Fibroblast of lung (primary cell): ENCODE data around the gene KBTBD6. TPM values are rescaled to one million over a fixed set of nuclear protein-coding genes. Genes with fewer than 3 reads are reported as not detected.

Experiments
- DNase-seq, 2 donors: peaks; one replicate each; pipeline versions ENCODE4 v3.0.0 to v3.0.0-alpha.2; 2010; ENCODE audit warnings: low read depth in 2 of 2
- H2AFZ ChIP-seq: 2 replicates; pipeline ENCODE4 v1.5.1; 2012; ENCODE audit warnings: low read length, control low read depth, inconsistent platforms
- H3K27ac ChIP-seq: 2 replicates; pipeline ENCODE4 v1.5.1; 2011; ENCODE audit warnings: low read length, control low read depth; ENCODE audit not compliant: insufficient read depth
- H3K27me3 ChIP-seq: 2 replicates; pipeline ENCODE4 v1.5.1; 2011; ENCODE audit warnings: mild to moderate bottlenecking, low read length; ENCODE audit not compliant: control insufficient read depth, insufficient read depth
- H3K36me3 ChIP-seq: 2 replicates; pipeline ENCODE4 v1.5.1; 2011; ENCODE audit warnings: low read length; ENCODE audit not compliant: control insufficient read depth, insufficient read depth
- H3K4me1 ChIP-seq: 2 replicates; pipeline ENCODE4 v1.5.1; 2011; ENCODE audit warnings: low read length; ENCODE audit not compliant: control insufficient read depth, insufficient read depth; ENCODE audit errors: extremely low read depth
- H3K4me2 ChIP-seq: 2 replicates; pipeline ENCODE4 v1.5.1; 2011; ENCODE audit warnings: low read length, control low read depth; ENCODE audit not compliant: insufficient read depth; ENCODE audit errors: extremely low read depth
- H3K4me3 ChIP-seq, 4 experiments: fragments of 200-600 bp in 1 of 4; sonication (generic) in 1 of 4; replicated peaks in 1 of 4; 2 replicates each; pipeline ENCODE4 v1.5.1; 2011 to 2016; ENCODE audit warnings: low read length in 4 of 4, low read depth in 3 of 4, mild to moderate bottlenecking in 3 of 4, control low read depth in 2 of 4, inconsistent platforms in 1 of 4, mixed read lengths in 1 of 4; ENCODE audit not compliant: insufficient read depth in 1 of 4; ENCODE audit errors: control extremely low read depth in 1 of 4
- H3K79me2 ChIP-seq: 2 replicates; pipeline ENCODE4 v1.5.1; 2012; ENCODE audit warnings: mild to moderate bottlenecking, low read length, inconsistent platforms; ENCODE audit not compliant: control insufficient read depth, insufficient read depth
- H3K9ac ChIP-seq: 2 replicates; pipeline ENCODE4 v1.5.1; 2011; ENCODE audit warnings: mild to moderate bottlenecking, low read length, control low read depth; ENCODE audit not compliant: insufficient read depth
- H3K9me3 ChIP-seq: 2 replicates; pipeline ENCODE4 v1.5.1; 2012; ENCODE audit warnings: low read depth, low read length; ENCODE audit not compliant: control insufficient read depth, insufficient read depth
- H4K20me1 ChIP-seq: 2 replicates; pipeline ENCODE4 v1.5.1; 2011; ENCODE audit warnings: low read length; ENCODE audit not compliant: control insufficient read depth, insufficient read depth; ENCODE audit errors: extremely low read depth
- CTCF ChIP-seq, 2 donors: IDR thresholded peaks in 1 of 2; conservative IDR thresholded peaks in 1 of 2; 1 replicate in 1 of 2; 2 replicates in 1 of 2; pipeline ENCODE4 v1.5.1; 2011 to 2012; ENCODE audit warnings: low read length in 2 of 2, control low read depth in 1 of 2, inconsistent platforms in 1 of 2, low read depth in 1 of 2, mild to moderate bottlenecking in 1 of 2
- EZH2 ChIP-seq: IDR thresholded peaks from 2 replicates; pipeline ENCODE4 v1.5.1; 2012; ENCODE audit warnings: low read length, control low read depth, mild to moderate bottlenecking; ENCODE audit errors: missing control alignments
- polyA plus RNA-seq, 2 donors: library from polyadenylated mRNA; depleted of rRNA in 1 of 2; stranded (reverse) in 1 of 2; unstranded in 1 of 2; fragments of >200 nt; gene quantifications; 2 replicates each; pipeline ENCODE4 v1.2.1, GENCODE V29; 2011 to 2012; ENCODE audit warnings: missing spikeins in 1 of 2
- total RNA-seq: library from RNA; depleted of rRNA; stranded (reverse); fragments of >200 nt; gene quantifications from 2 replicates; pipeline ENCODE4 v1.2.1, GENCODE V29; 2014

The KBTBD6 gene
- total and polyA plus RNA-seq, 2 donors (not counting 1 experiment from before 2014, with no cell fraction given), result 6.7 to 12.4 TPM

GRCh38 chr13:41159174-41159573 is 26.6 kb upstream of the KBTBD6 start:
- Histone ChIP-seq H3K9ac (no peak overlapping the region), H3K36me3 (no peaks in the 10 kb centered on the region), H4K20me1 (no peaks in the 10 kb centered on the region), H3K27me3 (no peaks in the 10 kb centered on the region), H2AFZ (peak overlapping the region; percentile 26), H3K4me3 (no peak overlapping the region), H3K27ac (no peak overlapping the region), H3K9me3 (no peaks in the 10 kb centered on the region), H3K4me1 (no peaks in the 10 kb centered on the region), H3K4me2 (peak overlapping the region; percentile 27), H3K79me2 (no peaks in the 10 kb centered on the region)
- TF ChIP-seq CTCF (conservative IDR thresholded peaks at IDR 0.05 in 1 of 2, IDR thresholded peaks at IDR 0.05 in 1 of 2; ENCODE audit: low read depth in 1 of 2, low read length in 2 of 2) (no peak), EZH2 (no peak)
- DNase-seq, result no peak

- no peak for TF ChIP-seq CTCF (conservative IDR thresholded peaks at IDR 0.05 in 1 of 2, IDR thresholded peaks at IDR 0.05 in 1 of 2; ENCODE audit: low read depth in 1 of 2, low read length in 2 of 2)
- no peak for TF ChIP-seq EZH2
- no peaks in the 10 kb centered on the region for H3K79me2 ChIP-seq
- no peaks in the 10 kb centered on the region for H3K27me3 ChIP-seq
- H3K9me3 ChIP-seq, result no peaks in the 10 kb centered on the region
- H3K27ac ChIP-seq, result no peak overlapping the region
- H3K4me2 ChIP-seq, result no peak overlapping the region
- no peaks in the 10 kb centered on the region for H3K36me3 ChIP-seq
- no peak overlapping the region for H3K9ac ChIP-seq
- H3K4me1 ChIP-seq, result no peaks in the 10 kb centered on the region
- H3K4me3 ChIP-seq, result no peak overlapping the region
- DNase-seq, result no peak
- H2AFZ ChIP-seq, result no peak overlapping the region
- H4K20me1 ChIP-seq, result no peaks in the 10 kb centered on the region
Measured at GRCh38 chr13:41157048-41157717, 24.6 kb upstream of the KBTBD6 start.

- Histone ChIP-seq H3K4me1 (no peaks in the 10 kb centered on the region), H2AFZ (no peak overlapping the region), H3K36me3 (no peaks in the 10 kb centered on the region), H3K4me3 (no peak overlapping the region), H3K4me2 (no peak overlapping the region), H3K9me3 (no peaks in the 10 kb centered on the region), H3K27me3 (no peaks in the 10 kb centered on the region), H3K27ac (no peak overlapping the region), H3K9ac (no peak overlapping the region), H3K79me2 (no peaks in the 10 kb centered on the region), H4K20me1 (no peaks in the 10 kb centered on the region)
- no peak for DNase-seq
- no peak for TF ChIP-seq EZH2
- no peak for TF ChIP-seq CTCF (conservative IDR thresholded peaks at IDR 0.05 in 1 of 2, IDR thresholded peaks at IDR 0.05 in 1 of 2; ENCODE audit: low read depth in 1 of 2, low read length in 2 of 2)
Measured at GRCh38 chr13:41156620-41157019, 24.0 kb upstream of the KBTBD6 start.
